Cardiac fibroblast (primary cell): ENCODE results near the gene TNFRSF6B.

Source experiments
- DNase-seq, 2 donors: peaks; one replicate each; pipeline versions ENCODE4 v3.0.0 to v3.0.0-alpha.2; 2010; ENCODE audit warnings: low read depth in 2 of 2
- H3K4me3 ChIP-seq, 2 donors: replicated peaks in 1 of 2; 1 replicate in 1 of 2; 2 replicates in 1 of 2; pipeline ENCODE4 v1.5.1; 2011; ENCODE audit warnings: low read depth in 2 of 2, low read length in 2 of 2, mild to moderate bottlenecking in 2 of 2, moderate library complexity in 1 of 2
- TF ChIP-seq, protein P1 (sequence below): IDR thresholded peaks from one replicate; pipeline ENCODE4 v1.5.1; 2011; ENCODE audit warnings: low read depth, mild to moderate bottlenecking, low read length, inconsistent platforms

Gene TNFRSF6B

DNA sequence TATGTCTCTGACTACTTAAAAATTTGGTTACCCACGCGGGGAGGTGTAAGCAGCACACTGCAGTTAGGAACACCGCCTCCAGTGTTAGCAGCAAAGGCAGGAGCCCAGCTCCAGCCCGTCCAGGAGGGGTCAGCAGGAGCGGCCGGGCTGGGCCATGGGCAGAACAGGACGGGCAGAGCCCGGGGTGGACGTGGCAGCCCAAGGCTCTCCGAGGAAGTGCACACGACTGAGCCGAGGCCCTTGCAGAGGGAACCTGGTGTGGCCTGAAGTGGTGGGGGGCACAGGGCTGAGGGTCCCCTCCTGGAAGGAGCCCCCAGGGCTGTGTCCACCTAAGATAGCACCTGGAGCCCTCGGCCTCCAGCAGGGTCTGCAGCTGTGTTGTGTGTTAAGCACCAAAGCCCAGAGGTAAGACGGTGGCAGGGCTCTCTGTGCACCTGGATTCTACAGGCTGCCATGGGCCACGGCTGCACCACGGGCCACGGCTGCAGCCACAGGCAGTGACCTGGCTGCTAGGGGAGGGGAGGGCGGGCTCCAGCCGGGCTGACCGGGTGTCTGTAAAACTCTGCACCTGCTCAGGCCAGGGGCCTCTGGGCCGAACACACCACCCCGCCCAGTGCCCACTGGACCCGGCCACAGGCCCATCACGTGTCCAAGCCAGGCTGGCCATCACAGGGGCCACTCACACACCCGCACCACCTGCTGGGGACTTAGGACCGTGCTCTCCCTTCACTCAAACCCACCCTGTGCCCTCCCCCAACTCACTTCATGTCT lies 49.7 kb downstream of the TNFRSF6B start:
- H3K4me3 ChIP-seq = no peak overlapping the region
- TF ChIP-seq, protein P1, sequence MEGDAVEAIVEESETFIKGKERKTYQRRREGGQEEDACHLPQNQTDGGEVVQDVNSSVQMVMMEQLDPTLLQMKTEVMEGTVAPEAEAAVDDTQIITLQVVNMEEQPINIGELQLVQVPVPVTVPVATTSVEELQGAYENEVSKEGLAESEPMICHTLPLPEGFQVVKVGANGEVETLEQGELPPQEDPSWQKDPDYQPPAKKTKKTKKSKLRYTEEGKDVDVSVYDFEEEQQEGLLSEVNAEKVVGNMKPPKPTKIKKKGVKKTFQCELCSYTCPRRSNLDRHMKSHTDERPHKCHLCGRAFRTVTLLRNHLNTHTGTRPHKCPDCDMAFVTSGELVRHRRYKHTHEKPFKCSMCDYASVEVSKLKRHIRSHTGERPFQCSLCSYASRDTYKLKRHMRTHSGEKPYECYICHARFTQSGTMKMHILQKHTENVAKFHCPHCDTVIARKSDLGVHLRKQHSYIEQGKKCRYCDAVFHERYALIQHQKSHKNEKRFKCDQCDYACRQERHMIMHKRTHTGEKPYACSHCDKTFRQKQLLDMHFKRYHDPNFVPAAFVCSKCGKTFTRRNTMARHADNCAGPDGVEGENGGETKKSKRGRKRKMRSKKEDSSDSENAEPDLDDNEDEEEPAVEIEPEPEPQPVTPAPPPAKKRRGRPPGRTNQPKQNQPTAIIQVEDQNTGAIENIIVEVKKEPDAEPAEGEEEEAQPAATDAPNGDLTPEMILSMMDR = no peak
- no peak for DNase-seq

DNA sequence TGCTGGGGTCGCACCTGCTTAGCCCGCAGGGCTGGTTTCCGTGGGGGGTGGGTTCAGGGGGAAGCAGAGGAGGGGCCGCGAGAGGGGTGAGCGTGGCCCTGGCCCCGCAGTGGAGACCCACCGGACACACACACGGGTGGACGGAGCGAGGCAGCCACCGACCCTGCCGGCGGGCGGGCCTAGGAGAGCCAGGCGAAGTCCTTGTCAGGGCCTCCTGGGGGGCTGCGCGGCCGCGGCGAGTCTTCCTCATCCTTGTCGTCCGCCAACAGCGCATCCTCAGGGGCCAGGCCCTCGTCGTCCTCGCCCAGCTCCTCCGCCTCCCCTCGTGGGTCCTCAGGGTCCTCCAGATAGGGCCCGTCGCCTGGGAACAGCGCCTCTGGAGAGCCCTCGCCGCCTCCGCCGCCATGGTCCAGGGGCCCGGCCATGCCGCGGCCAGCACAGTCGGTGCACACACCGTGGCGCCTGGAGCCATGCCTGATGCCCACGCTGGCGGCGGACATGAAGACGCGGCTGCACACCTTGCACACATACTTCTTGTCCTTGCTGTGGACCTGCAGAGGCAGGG lies 50.4 kb downstream of the TNFRSF6B start:
- no peak for DNase-seq
- TF ChIP-seq, protein P1 = no peak
- no peak overlapping the region for H3K4me3 ChIP-seq

DNA sequence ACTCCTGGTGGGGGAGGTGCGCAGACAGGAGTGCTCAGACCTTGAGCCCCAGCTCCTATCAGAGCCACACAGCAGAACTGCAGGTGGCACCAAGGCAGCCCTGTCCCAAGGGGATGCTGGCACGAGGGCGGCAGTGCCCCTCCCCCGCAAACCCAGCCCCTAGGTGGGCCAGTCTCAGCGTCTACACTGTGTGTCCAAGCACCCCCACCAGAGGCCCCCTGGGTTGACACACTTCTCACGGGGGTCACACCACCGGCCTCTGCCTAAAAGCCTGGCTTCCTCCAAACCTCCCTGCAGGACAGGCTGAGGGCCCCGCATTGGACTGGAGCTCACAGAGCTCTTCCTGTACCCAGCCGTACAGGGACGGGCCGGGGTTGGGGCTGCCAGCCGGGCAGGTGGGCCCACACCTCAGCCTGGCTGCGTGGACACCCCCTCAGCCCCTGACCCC lies 51.2 kb downstream of the TNFRSF6B start:
- TF ChIP-seq, protein P1 = no peak
- no peak overlapping the region for H3K4me3 ChIP-seq
- DNase-seq = no peak
